PC-3 (cell line): ENCODE data around the gene SWT1. TPM values are rescaled to one million over a fixed set of nuclear protein-coding genes. Genes with fewer than 3 reads are reported as not detected.

Experiments used
- ATAC-seq: fragments of 200-7000 bp; cut with Tn5 transposase; 2 replicates; pipeline ENCODE4 v1.9.1; 2020; ENCODE audit warnings: mild to moderate bottlenecking, moderate library complexity
- BruUV-seq: library from RNA; stranded (reverse); fragments of 400-500 nt; replicated peaks from 2 replicates; lab custom pipeline; 2021; lab: Mats Ljungman, UMichigan
- CTCF ChIA-PET: fragments of 300-600 bp; sonication (Branson Sonifier 250); formaldehyde crosslinking; loops from one replicate; lab custom pipeline; 2022; ENCODE audit warnings: antibody characterized with exemption; lab: Charles Lee
- POLR2A ChIA-PET: fragments of 300-600 bp; sonication (Branson Sonifier 250); formaldehyde crosslinking; loops from one replicate; lab custom pipeline; 2022; ENCODE audit warnings: antibody characterized with exemption; ENCODE audit not compliant: unreplicated experiment; lab: Charles Lee
- DNase-seq: peaks from one replicate; pipeline ENCODE4 v3.0.0-alpha.2; 2015
- H2AFZ ChIP-seq: fragments of 300-600 bp; sonication (generic); 2 replicates; pipeline ENCODE4 v1.6.0; 2016; ENCODE audit warnings: antibody characterized with exemption, low read length
- H3F3A ChIP-seq: fragments of 300-600 bp; sonication (generic); one replicate; pipeline ENCODE4 v1.6.0; 2017; ENCODE audit warnings: antibody characterized with exemption, low read length, control low read depth, mild to moderate bottlenecking; ENCODE audit not compliant: unreplicated experiment
- H3K27ac ChIP-seq: fragments of 300-600 bp; sonication (generic); 2 replicates; pipeline ENCODE4 v1.5.1; 2016; ENCODE audit warnings: mild to moderate bottlenecking, low read length
- H3K27me3 ChIP-seq: fragments of 300-600 bp; sonication (generic); 2 replicates; pipeline ENCODE4 v1.6.1; 2016; ENCODE audit warnings: low read length, mixed read lengths
- H3K36me3 ChIP-seq: fragments of 300-600 bp; sonication (generic); 2 replicates; pipeline ENCODE4 v1.6.1; 2016; ENCODE audit warnings: low read depth, mixed run types, low read length, mixed read lengths
- H3K4me1 ChIP-seq: fragments of 300-600 bp; sonication (generic); 2 replicates; pipeline ENCODE4 v1.5.1; 2016; ENCODE audit warnings: low read length; ENCODE audit not compliant: insufficient read depth
- H3K4me2 ChIP-seq: fragments of 300-600 bp; sonication (generic); 2 replicates; pipeline ENCODE4 v1.6.0; 2016; ENCODE audit warnings: low read length
- H3K4me3 ChIP-seq: fragments of 300-600 bp; sonication (generic); 2 replicates; pipeline ENCODE4 v1.5.1; 2016; ENCODE audit warnings: mild to moderate bottlenecking, low read length, mixed read lengths
- H3K79me2 ChIP-seq: fragments of 300-600 bp; sonication (generic); 2 replicates; pipeline ENCODE4 v1.6.1; 2017; ENCODE audit warnings: low read length, mixed read lengths
- H3K9ac ChIP-seq: fragments of 300-600 bp; sonication (generic); 2 replicates; pipeline ENCODE4 v1.6.0; 2016; ENCODE audit warnings: mild to moderate bottlenecking, low read length
- H3K9me2 ChIP-seq: fragments of 300-600 bp; sonication (generic); replicated peaks from 2 replicates; pipeline ENCODE4 v1.6.1; 2016; ENCODE audit warnings: mixed run types, low read length, mixed read lengths
- H3K9me3 ChIP-seq: fragments of 300-600 bp; sonication (generic); 2 replicates; pipeline ENCODE4 v1.6.1; 2016; ENCODE audit warnings: low read length, mixed read lengths
- H4K20me1 ChIP-seq: fragments of 300-600 bp; sonication (generic); 2 replicates; pipeline ENCODE4 v1.6.1; 2016; ENCODE audit warnings: low read length, mixed read lengths
- CTCF ChIP-seq: fragments of 300-600 bp; sonication (generic); conservative IDR thresholded peaks from 2 replicates; pipeline ENCODE4 v1.5.1; 2017; ENCODE audit warnings: antibody characterized with exemption, low read depth, mild to moderate bottlenecking, low read length
- EZH2 ChIP-seq: fragments of 300-600 bp; sonication (generic); IDR thresholded peaks from one replicate; pipeline ENCODE4 v1.6.1; 2017; ENCODE audit warnings: antibody characterized with exemption, mild to moderate bottlenecking, low read length; ENCODE audit not compliant: unreplicated experiment
- EZH2phosphoT487 ChIP-seq: fragments of 300-600 bp; sonication (generic); IDR thresholded peaks from 2 replicates; pipeline ENCODE4 v1.6.1; 2018; ENCODE audit warnings: mild to moderate bottlenecking, antibody characterized with exemption, low read length, borderline replicate concordance
- intact Hi-C: fragments of 100-400 bp; cut with micrococcal nuclease; formaldehyde crosslinking; loops from 2 replicates; pipeline ENCODE4 v1.9.0; 2023
- total RNA-seq: library from RNA; depleted of rRNA; stranded (reverse); fragments of >200 nt; gene quantifications from 2 replicates; pipeline ENCODE4 v1.2.3, GENCODE V29; 2014

Gene SWT1
- total RNA-seq, 1 experiment from 2014 or later = 0.69 TPM

- intact Hi-C loops = loop anchor here (2.0 to 5.0 kb wide), 4 partner anchors 109 to 402 kb away; partner anchors contain the start of genes EDEM3 and RNF2
- Histone ChIP-seq H3K4me2 (peak overlapping the region; percentile 88), H3F3A (no peaks in the 10 kb centered on the region), H3K79me2 (peaks cover 27% of the 10 kb centered on the region), H3K9me3 (no peaks in the 10 kb centered on the region), H3K27me3 (no peaks in the 10 kb centered on the region), H3K4me3 (peak overlapping the region; percentile 96), H3K27ac (peak overlapping the region; percentile 67), H3K36me3 (no peaks in the 10 kb centered on the region), H3K9ac (peak overlapping the region; percentile 90), H3K9me2 (no peaks in the 10 kb centered on the region), H4K20me1 (no peaks in the 10 kb centered on the region), H3K4me1 (peaks cover 19% of the 10 kb centered on the region), H2AFZ (peak overlapping the region; percentile 95)
- ATAC-seq = peak; percentile 22
- TSS peak; percentile 85 for BruUV-seq
- DNase-seq = no peak
- TF ChIP-seq EZH2phosphoT487 (no peak), EZH2 (no peak), CTCF (no peak)
- ChIA-PET CTCF (no interaction called here), POLR2A (interaction anchor here (0.6 kb wide), 2 partner anchors 48 to 109 kb away, joined by 3 to 6 read pairs; no protein-coding TSS in a partner anchor)
Measured at GRCh38 chr1:185156288-185156853, 596 bp upstream of the SWT1 start.

GRCh38 chr1:185157599-185158412, 839 bp downstream of the SWT1 start:
- DNase-seq = peak; percentile 5

More at GRCh38 chr1:185157599-185158412, 839 bp downstream of the SWT1 start:
- H3K79me2 ChIP-seq = peaks cover 27% of the 10 kb centered on the region
- intact Hi-C loops = loop anchor here (2.0 to 5.0 kb wide), 4 partner anchors 111 to 403 kb away; partner anchors contain the start of genes EDEM3 and RNF2
- peak overlapping the region; percentile 90; the same call in 1 of the 2 replicates for H3K9ac ChIP-seq
- ChIA-PET POLR2A (no interaction called here), CTCF (no interaction called here)
- H3F3A ChIP-seq = no peaks in the 10 kb centered on the region
- H2AFZ ChIP-seq = peak overlapping the region; percentile 100
- peaks cover 30% of the 10 kb centered on the region for H3K4me1 ChIP-seq
- BruUV-seq = TSS peak; percentile 52
- H3K4me3 ChIP-seq = peak overlapping the region; percentile 96
- H4K20me1 ChIP-seq = no peaks in the 10 kb centered on the region
- H3K27ac ChIP-seq = no peak overlapping the region
- H3K9me2 ChIP-seq = no peaks in the 10 kb centered on the region
- no peaks in the 10 kb centered on the region for H3K36me3 ChIP-seq
- H3K9me3 ChIP-seq = no peaks in the 10 kb centered on the region
- H3K27me3 ChIP-seq = no peaks in the 10 kb centered on the region
- no peak for TF ChIP-seq EZH2
- no peak for TF ChIP-seq CTCF
- no peak for TF ChIP-seq EZH2phosphoT487
- H3K4me2 ChIP-seq = peak overlapping the region; percentile 100
- ATAC-seq = no peak
